CD4-positive, alpha-beta T cell treated with Interleukin-1 beta for 1 hour (primary cell): Measurements from ENCODE around the gene SPNS2.

Experiments
- DNase-seq, 2 donors: peaks; one replicate each; pipeline ENCODE4 v3.0.0-alpha.2; 2020 to 2022

Gene SPNS2

GRCh38 chr17:4553669-4554068 is 55.0 kb downstream of the SPNS2 start:
- DNase-seq: no peak

- DNase-seq: no peak
Measured at GRCh38 chr17:4554441-4554996, 55.8 kb downstream of the SPNS2 start.

DNA sequence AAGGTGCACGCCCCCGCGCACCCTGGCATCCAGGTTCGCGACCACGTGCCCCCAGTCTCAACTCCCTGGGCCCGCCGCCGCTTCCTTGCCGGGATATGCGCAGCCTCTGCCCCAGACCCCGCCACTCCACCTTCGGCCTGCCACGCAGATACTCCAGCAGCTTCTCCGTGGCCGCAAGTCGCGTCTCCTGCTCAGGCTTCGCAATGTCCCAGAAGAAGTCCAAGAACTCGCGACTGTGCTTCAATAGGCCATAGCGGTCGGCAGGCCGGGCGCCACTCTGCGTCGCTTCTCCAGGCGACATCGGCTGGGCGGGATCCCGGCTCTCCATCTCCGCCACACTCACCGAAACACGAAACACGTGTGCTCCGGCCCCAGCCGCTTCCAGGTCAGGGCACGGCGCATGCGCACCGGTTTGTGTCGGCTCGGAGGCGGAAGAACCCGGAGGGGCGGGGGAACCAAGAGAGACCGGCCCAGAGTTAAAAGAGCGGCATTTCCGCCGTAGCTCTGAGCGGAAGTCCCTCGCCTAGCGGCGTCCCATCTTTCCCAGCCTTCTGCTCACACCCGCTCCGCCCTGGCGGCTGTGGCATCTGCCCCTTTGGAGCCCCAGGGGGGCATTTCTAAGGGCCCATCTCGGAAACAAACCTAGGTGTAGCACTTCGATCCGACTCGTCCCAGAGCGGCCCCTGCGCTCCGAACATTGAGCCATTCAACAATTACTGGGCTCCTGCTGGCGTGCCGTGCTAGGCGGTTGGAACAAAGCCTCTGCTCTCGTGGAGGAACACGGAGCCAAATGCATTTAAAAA is 56.5 kb downstream of the SPNS2 start, which contains the start of gene MYBBP1A:
MYBBP1A (minus strand) TSS at position 388 of the 803 bp plus-strand sequence; CDS start at position 328, 60 bp downstream.
- peak; percentile 96 for DNase-seq

DNA sequence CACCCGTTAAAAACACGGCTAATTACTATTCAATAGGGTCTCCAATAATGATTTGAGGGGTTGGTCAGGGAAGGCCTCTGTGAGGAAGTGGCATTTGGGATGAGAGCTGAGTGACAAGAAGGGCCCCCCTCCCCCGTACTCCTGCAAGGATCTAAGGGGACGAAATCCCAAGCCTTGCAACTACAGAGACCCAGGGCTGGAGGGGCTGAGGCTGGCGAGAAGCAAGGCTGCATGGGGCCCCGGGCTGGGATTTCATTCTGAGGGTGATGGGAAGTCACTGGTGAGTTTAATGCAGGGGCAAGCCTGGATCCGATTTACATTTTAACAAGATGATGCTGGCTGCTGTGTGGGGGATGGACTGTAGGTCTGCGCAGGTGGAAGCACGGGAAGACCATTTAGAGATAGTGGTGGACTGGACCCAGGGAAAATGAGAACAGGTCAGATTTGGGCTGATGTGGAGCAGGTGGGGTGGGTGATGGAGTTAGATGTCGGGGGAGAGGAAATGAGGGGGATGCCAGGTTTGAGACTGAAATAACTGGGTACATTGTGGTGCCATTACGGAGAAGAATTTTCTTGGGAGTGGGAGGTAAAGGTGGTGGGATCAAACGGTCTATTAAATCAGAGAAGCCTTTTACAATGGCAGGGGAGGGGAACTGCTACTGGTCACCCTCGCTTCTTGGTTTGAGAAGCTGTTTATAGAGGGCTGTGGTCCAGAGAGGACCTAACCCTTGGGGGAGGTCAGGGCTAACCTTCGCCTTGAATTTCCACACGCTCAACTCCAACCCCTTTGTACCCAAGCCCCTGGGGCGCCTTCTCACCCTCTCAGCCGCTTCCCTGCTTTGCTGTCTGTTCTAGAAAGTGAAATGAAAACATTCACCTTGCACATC is 57.4 kb downstream of the SPNS2 start:
- no peak for DNase-seq

- DNase-seq: no peak
Measured at GRCh38 chr17:4556996-4557395, 58.3 kb downstream of the SPNS2 start.

GRCh38 chr17:4557626-4558346 is 59.1 kb downstream of the SPNS2 start:
- DNase-seq: no peak

- DNase-seq: no peak
Measured at GRCh38 chr17:4558347-4558971, 59.8 kb downstream of the SPNS2 start.

DNA sequence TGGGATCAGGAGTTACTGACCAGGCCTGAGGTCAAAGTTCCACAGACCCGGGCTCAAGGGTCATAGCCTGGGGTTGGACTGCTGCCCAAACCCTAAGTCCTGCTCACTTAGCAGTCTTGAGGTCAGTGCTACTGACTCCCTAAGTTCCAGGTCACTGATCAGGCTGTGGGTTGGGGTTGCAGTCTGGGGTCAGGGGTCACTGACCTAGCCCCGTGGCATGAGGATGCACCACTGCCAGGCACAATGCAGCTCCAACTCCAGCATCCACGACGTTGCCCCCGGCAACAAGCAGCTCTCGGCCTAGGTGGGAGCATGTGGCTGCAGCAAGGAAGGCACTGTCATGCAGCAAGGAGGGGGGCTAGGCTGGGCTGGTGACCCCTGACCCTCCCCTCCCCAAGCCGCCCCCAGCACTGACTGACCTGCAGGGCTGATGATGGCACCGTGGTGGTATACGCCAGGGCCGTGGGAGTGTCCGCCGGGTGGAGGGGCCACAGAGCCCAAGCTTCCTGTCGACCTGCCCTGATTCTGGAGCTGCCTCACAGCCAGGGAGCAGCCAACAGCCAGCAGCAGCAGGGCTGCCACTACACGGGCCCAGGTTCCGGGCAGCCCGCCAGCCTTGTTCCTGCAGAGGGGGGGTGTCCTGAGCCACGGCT is 60.6 kb downstream of the SPNS2 start:
- no peak for DNase-seq

DNA sequence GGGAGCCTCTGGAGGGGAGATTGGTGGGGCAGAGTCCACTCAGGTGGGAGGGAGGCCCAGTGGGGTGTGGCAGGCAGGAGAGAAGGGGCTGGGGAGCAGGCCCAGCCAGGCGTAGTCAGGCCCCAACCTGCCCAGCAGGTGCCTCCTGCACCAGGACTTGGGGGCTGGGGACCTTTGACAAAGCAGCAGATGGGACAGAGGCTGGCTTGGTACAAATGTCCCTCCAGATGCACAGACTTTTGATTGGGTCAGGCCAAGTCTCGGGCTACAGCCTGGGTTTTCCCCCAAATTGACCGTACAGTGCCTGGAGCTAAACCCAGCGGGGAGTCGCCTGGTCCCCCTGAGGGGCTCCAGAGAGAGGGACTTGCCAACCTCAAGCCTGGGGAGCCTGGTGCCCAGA is 61.3 kb downstream of the SPNS2 start:
- DNase-seq: no peak

- DNase-seq: no peak
Measured at GRCh38 chr17:4560421-4560820, 61.7 kb downstream of the SPNS2 start, which contains the start of gene GGT6. Gene GGT6, minus strand, starts transcription at chr17:4560577. Its CDS starts 56 bp downstream, at chr17:4560521.

DNA sequence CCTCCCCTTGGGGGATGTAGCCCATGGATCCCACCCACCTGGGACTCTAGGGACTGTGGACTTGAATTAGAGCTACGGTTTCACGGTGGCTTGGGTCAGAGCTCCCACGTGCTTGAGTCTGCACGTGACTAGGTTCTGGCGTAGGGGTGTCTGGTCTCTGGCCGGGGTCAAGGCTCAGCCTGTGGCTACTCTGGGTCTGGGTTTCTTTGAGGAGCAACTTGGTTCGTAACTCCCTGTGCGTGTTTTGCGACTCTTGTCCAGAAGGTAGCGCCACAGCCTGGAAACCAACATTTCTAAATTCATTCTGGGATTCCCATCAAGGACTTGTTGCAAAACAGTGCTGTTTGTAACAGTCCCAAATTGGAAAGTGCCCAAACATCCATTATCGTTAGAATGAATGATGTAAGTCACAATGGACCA is 62.2 kb downstream of the SPNS2 start:
- no peak for DNase-seq

DNA sequence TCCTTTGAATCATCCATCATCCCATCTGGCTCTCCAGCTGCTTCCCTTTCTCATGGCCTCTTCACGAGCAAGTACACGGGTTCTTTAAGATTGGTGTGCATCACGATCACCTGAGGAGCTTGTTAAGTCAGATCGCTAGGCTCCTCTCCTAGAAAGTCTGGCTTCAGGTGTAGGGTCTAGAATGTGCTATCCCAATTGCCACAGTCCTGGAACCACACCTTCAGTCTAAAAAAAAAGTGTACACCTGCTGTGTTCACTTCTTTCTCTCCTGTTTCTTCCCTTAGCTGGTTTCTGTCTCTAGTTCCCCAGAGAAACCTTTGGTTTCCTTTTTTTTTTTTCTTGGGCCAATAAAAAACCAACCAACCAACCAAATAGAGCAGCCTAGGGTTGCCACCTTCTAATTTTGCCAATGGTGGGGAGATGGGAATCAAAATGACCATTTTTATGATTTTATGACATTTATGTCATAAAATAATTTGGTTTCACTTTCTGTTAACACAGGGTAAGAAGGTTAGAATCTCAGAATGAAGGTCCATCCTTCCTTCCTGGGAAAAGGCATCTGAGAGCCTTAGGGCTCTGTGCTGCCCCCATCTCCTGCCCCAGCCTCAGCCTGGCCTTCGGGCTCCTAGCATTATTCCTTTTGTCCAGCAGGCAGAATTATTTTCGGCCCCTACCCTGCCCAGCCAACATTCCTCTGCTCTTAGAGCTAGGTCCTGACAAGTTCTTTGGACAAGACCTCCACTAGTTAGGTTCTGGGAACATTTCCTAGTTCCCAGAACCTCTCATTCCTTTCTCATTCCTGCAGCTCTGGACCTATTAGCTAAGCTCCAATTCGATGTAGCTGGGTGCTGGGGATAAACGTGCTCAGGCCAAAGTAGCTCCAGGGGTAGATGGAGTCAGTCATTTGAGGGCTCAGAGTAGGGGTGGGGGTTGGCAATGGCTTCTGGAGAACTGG is 63.6 kb downstream of the SPNS2 start:
- DNase-seq: no peak

GRCh38 chr17:4565209-4566141 is 66.8 kb downstream of the SPNS2 start:
- DNase-seq: peak; percentile 53 to 62

DNA sequence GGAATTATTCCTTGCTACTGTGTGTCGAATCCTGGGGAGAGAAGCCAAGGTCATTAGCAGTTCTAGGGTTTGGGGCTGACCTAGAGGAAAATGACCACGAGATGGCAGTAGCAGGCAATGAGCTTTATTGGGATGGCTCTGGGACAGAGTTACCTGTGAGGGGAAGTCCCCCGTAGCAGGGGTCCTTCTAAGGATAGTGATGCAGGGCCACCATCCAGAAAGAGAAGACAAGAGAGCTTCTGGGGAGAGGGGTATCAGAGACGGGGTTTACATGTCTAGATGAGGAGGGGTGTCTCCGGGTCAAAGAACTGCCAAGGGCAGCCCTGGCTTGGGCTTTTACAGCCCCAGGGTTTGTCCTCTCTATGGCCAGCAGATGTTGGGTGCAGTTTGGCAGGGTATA is 68.1 kb downstream of the SPNS2 start:
- peak; percentile 16 to 43 for DNase-seq

- no peak for DNase-seq
Measured at GRCh38 chr17:4569591-4569990, 70.9 kb downstream of the SPNS2 start.

DNA sequence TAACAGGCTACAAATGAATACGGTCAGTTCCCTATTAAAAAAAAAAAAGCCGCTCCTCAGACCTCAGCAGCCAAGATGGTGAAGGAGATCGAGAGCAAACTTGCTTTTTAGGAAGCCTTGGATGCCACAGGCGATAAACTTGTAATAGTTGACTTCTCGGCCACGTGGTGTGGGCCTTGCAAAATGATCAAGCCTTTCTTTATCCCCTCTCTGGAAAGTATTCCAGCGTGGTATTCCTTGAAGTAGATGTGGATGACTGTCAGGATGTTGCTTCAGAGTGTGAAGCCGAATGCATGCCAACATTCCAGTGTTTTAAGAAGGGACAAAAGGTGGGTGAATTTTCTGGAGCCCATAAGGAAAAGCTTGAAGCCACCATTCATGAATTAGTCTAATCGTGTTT is 73.5 kb downstream of the SPNS2 start:
- no peak for DNase-seq

- DNase-seq: no peak
Measured at GRCh38 chr17:4573115-4573514, 74.4 kb downstream of the SPNS2 start.

DNA sequence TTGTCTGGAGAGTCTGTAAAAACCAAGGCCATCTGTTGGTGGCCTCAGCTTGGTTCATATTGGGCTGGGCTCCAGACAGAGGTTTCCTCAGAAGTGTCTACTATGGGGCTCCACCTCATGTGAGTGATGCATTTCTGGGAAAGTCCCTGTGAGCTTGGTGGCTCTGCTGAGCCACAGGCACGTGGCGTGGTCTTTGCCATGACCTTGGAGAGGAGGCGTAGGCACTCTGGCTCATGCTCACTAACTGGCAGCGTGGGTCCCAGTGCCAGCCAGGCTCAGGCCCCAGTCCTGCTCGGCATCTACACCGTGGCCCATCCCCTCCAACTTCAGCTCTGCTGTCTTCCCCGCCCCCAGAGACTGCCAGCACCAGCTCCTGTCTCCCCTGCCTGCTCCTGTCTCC is 75.0 kb downstream of the SPNS2 start:
- DNase-seq: peak; percentile 38 to 51

DNA sequence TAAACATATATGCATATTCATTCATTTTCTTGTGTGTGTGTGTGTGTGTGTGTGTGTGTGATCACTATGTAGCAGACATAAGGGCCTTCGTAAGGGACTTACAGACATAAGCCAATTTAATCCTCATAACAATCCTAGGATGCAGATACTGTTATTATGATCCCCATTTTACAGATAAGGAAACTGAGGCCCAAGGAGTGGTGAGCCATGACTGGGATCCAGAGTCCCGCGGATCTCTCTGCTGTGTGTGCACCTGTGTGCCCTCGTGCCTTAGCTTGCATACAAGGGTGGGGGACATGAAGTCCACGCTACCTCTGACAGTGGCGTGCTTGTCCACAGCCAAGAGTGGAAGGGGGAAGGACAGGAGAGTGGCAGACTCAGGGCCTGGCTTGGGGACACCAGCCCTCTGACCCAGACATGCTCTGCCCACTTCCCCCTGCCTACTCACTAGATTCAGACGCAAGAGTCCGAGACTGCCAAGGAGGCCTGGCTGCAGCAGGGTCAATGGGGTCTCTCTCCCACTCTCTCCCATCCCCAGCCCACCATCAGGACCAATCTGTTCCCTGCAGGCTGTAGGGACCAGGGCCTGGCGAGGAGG is 75.9 kb downstream of the SPNS2 start:
- DNase-seq: no peak
